H1 (cell line): ENCODE data around the gene SERPINB1. TPM values are rescaled to one million over a fixed set of nuclear protein-coding genes. Genes with fewer than 3 reads are reported as not detected.

Experiments used
- CTCF ChIA-PET: fragments of 300-600 bp; sonication (Branson Sonifier 250); formaldehyde crosslinking; loops from one replicate; lab custom pipeline; 2021; ENCODE audit not compliant: partially characterized antibody; lab: Charles Lee
- POLR2A ChIA-PET: fragments of 300-600 bp; sonication (Branson Sonifier 250); formaldehyde crosslinking; loops from one replicate; lab custom pipeline; 2021; ENCODE audit warnings: inconsistent platforms; ENCODE audit not compliant: partially characterized antibody; lab: Charles Lee
- DNase-seq, 2 experiments: peaks; one replicate each; pipeline versions ENCODE4 v3.0.0 to v3.0.0-alpha.2; 2010 to 2022; ENCODE audit warnings: low spot score in 2 of 2, low read depth in 1 of 2, mixed read lengths in 1 of 2
- FAIRE-seq: peaks from 2 replicates; lab custom pipeline; 2011; peaks lifted over from hg19 to GRCh38; lab: Jason Lieb, UNC
- H2AFZ ChIP-seq: 2 replicates; pipeline ENCODE4 v1.8.1; 2012; ENCODE audit warnings: low read length, inconsistent platforms
- H2AK5ac ChIP-seq: 2 replicates; pipeline ENCODE4 v1.6.1; 2013; ENCODE audit warnings: low read depth, low read length
- H2BK120ac ChIP-seq: replicated peaks from 2 replicates; pipeline ENCODE3; 2013; ENCODE audit warnings: low read depth, low read length, inconsistent platforms
- H2BK12ac ChIP-seq: 2 replicates; pipeline ENCODE4 v1.6.1; 2013; ENCODE audit warnings: low read depth, low read length
- H2BK15ac ChIP-seq: 2 replicates; pipeline ENCODE4 v1.6.1; 2013; ENCODE audit warnings: low read length
- H2BK20ac ChIP-seq: 2 replicates; pipeline ENCODE4 v1.6.1; 2013; ENCODE audit warnings: low read length
- H2BK5ac ChIP-seq: 2 replicates; pipeline ENCODE4 v1.6.1; 2013; ENCODE audit warnings: low read depth, low read length
- H3K14ac ChIP-seq: 2 replicates; pipeline ENCODE4 v1.6.1; 2013; ENCODE audit warnings: inconsistent platforms; ENCODE audit not compliant: insufficient read length
- H3K18ac ChIP-seq: 2 replicates; pipeline ENCODE4 v1.6.1; 2013; ENCODE audit warnings: low read length; ENCODE audit errors: extremely low read depth
- H3K23ac ChIP-seq: 2 replicates; pipeline ENCODE4 v1.6.1; 2013; ENCODE audit warnings: inconsistent platforms; ENCODE audit not compliant: insufficient read length
- H3K23me2 ChIP-seq: 2 replicates; pipeline ENCODE4 v1.6.1; 2013; ENCODE audit warnings: low read depth, low read length
- H3K27ac ChIP-seq: 2 replicates; pipeline ENCODE4 v1.6.1; 2011; ENCODE audit warnings: low read depth, low read length, inconsistent platforms
- H3K27me3 ChIP-seq, 4 experiments: replicated peaks in 1 of 4; 1 replicate in 1 of 4; 2 replicates in 3 of 4; pipeline versions ENCODE4 v1.6.1 to v1.8.1; 2011 to 2013; ENCODE audit warnings: low read length in 3 of 4, mild to moderate bottlenecking in 3 of 4, inconsistent platforms in 2 of 4, mixed read lengths in 2 of 4, moderate library complexity in 1 of 4; ENCODE audit not compliant: control insufficient read depth in 3 of 4, insufficient read depth in 3 of 4; ENCODE audit errors: extremely low read depth in 1 of 4
- H3K36me3 ChIP-seq, 4 experiments: 2 replicates each; pipeline versions ENCODE4 v1.6.1 to v1.8.1; 2011 to 2013; ENCODE audit warnings: mild to moderate bottlenecking in 4 of 4, low read length in 3 of 4, moderate library complexity in 2 of 4, control low read depth in 1 of 4, inconsistent platforms in 1 of 4; ENCODE audit not compliant: insufficient read depth in 4 of 4, control insufficient read depth in 2 of 4
- H3K4ac ChIP-seq: replicated peaks from 2 replicates; pipeline ENCODE3; 2013; ENCODE audit warnings: low read length, low read depth, mixed read lengths, inconsistent platforms; ENCODE audit not compliant: insufficient read length
- H3K4me1 ChIP-seq, 4 experiments: replicated peaks in 1 of 4; 1 replicate in 1 of 4; 2 replicates in 3 of 4; pipeline versions ENCODE4 v1.6.1 to v1.8.1; 2011 to 2013; ENCODE audit warnings: low read length in 3 of 4, inconsistent platforms in 2 of 4, mixed read lengths in 1 of 4; ENCODE audit not compliant: insufficient read depth in 4 of 4, control insufficient read depth in 3 of 4
- H3K4me2 ChIP-seq, 2 experiments: 2 replicates each; pipeline versions ENCODE4 v1.6.1 to v1.8.1; 2011 to 2013; ENCODE audit warnings: low read depth in 2 of 2, low read length in 2 of 2, control low read depth in 1 of 2, inconsistent platforms in 1 of 2, mild to moderate bottlenecking in 1 of 2; ENCODE audit not compliant: insufficient read depth in 1 of 2
- H3K4me3 ChIP-seq, 4 experiments: fragments of 200-600, 300-600 bp in 1 of 4; sonication (generic), shearing (Covaris generic), sonication (Bioruptor Twin) in 1 of 4; 2 replicates each; pipeline versions ENCODE4 v1.5.1 to v1.8.1; 2011 to 2016; ENCODE audit warnings: low read length in 4 of 4, low read depth in 3 of 4, control low read depth in 2 of 4, inconsistent platforms in 2 of 4, mild to moderate bottlenecking in 2 of 4, mixed read lengths in 1 of 4, moderate library complexity in 1 of 4; ENCODE audit not compliant: insufficient read depth in 2 of 4; ENCODE audit errors: extremely low read depth in 1 of 4
- H3K56ac ChIP-seq: replicated peaks from 2 replicates; pipeline ENCODE3; 2013; ENCODE audit warnings: low read depth, mild to moderate bottlenecking, mixed read lengths, low read length, inconsistent platforms; ENCODE audit not compliant: insufficient read length
- H3K79me1 ChIP-seq: 2 replicates; pipeline ENCODE4 v1.6.1; 2013; ENCODE audit warnings: low read depth, low read length, control low read depth
- H3K79me2 ChIP-seq, 2 experiments: 2 replicates each; pipeline versions ENCODE4 v1.6.1 to v1.8.1; 2012 to 2013; ENCODE audit warnings: low read length in 2 of 2, mild to moderate bottlenecking in 2 of 2, inconsistent platforms in 1 of 2; ENCODE audit not compliant: insufficient read depth in 2 of 2, control insufficient read depth in 1 of 2
- H3K9ac ChIP-seq, 4 experiments: replicated peaks in 1 of 4; 1 replicate in 1 of 4; 2 replicates in 3 of 4; pipeline versions ENCODE4 v1.6.1 to v1.8.1; 2011 to 2013; ENCODE audit warnings: low read depth in 3 of 4, low read length in 3 of 4, control low read depth in 2 of 4, mild to moderate bottlenecking in 2 of 4, moderate library complexity in 2 of 4, inconsistent platforms in 1 of 4; ENCODE audit errors: extremely low read depth in 1 of 4
- H3K9me3 ChIP-seq, 2 experiments: 2 replicates each; pipeline versions ENCODE4 v1.6.1 to v1.8.1; 2012 to 2013; ENCODE audit warnings: mild to moderate bottlenecking in 2 of 2, moderate library complexity in 2 of 2, control low read depth in 1 of 2, inconsistent platforms in 1 of 2, low read depth in 1 of 2, low read length in 1 of 2, mixed read lengths in 1 of 2; ENCODE audit not compliant: insufficient read depth in 2 of 2
- H4K20me1 ChIP-seq, 2 experiments: replicated peaks in 1 of 2; 2 replicates each; pipeline versions ENCODE3 to v1.8.1; 2011 to 2013; ENCODE audit warnings: inconsistent platforms in 2 of 2, low read length in 2 of 2, mild to moderate bottlenecking in 1 of 2; ENCODE audit not compliant: insufficient read depth in 2 of 2, control insufficient read depth in 1 of 2
- H4K5ac ChIP-seq: 2 replicates; pipeline ENCODE4 v1.6.1; 2013; ENCODE audit warnings: low read length, low read depth, mixed read lengths, inconsistent platforms; ENCODE audit not compliant: insufficient read length
- H4K8ac ChIP-seq: 2 replicates; pipeline ENCODE4 v1.8.0; 2013; ENCODE audit warnings: mild to moderate bottlenecking, moderate library complexity, low read length, inconsistent platforms; ENCODE audit not compliant: insufficient read depth; ENCODE audit errors: extremely low read depth
- H4K91ac ChIP-seq: replicated peaks from 2 replicates; pipeline ENCODE3; 2013; ENCODE audit warnings: low read length, mixed read lengths, inconsistent platforms; ENCODE audit not compliant: insufficient read length
- BRCA1 ChIP-seq: IDR thresholded peaks from 2 replicates; pipeline ENCODE4 v1.6.1; 2012; ENCODE audit warnings: low read depth, low read length, improper control_type of control experiment
- CBX8 ChIP-seq: fragments of 300-800, 300-1000 bp; sonication (generic); IDR thresholded peaks from 2 replicates; pipeline ENCODE4 v1.7.1; 2016; ENCODE audit warnings: low read depth, low read length, borderline replicate concordance
- CREB1 ChIP-seq: IDR thresholded peaks from 2 replicates; pipeline ENCODE4 v1.6.1; 2012; ENCODE audit warnings: inconsistent platforms
- CTBP2 ChIP-seq: IDR thresholded peaks from 2 replicates; pipeline ENCODE4 v1.7.0; 2011; ENCODE audit warnings: borderline replicate concordance, mild to moderate bottlenecking, moderate library complexity, mixed read lengths, low read length; ENCODE audit not compliant: insufficient read depth, insufficient read length
- EGR1 ChIP-seq: IDR thresholded peaks from 2 replicates; pipeline ENCODE4 v1.6.1; 2011; ENCODE audit warnings: low read depth, low read length, borderline replicate concordance
- GTF2F1 ChIP-seq: IDR thresholded peaks from 2 replicates; pipeline ENCODE4 v1.6.1; 2012; ENCODE audit warnings: low read depth, low read length, improper control_type of control experiment, borderline replicate concordance
- MAX ChIP-seq: IDR thresholded peaks from 2 replicates; pipeline ENCODE4 v1.6.1; 2012; ENCODE audit warnings: inconsistent platforms
- PHF8 ChIP-seq: fragments of 200-600 bp; sonication (generic); conservative IDR thresholded peaks from 2 replicates; pipeline ENCODE4 v1.7.1; 2012; ENCODE audit warnings: low read depth, mild to moderate bottlenecking, inconsistent platforms, low read length, moderate library complexity
- SIN3A ChIP-seq, 2 experiments: IDR thresholded peaks in 1 of 2; conservative IDR thresholded peaks in 1 of 2; 2 replicates each; pipeline ENCODE4 v1.6.1; 2011 to 2012; ENCODE audit warnings: low read length in 2 of 2, improper control_type of control experiment in 1 of 2, low read depth in 1 of 2, mild to moderate bottlenecking in 1 of 2
- YY1 ChIP-seq: IDR thresholded peaks from 2 replicates; pipeline ENCODE4 v1.6.1; 2011; ENCODE audit warnings: low read depth, mild to moderate bottlenecking, low read length
- WGBS, 2 experiments: shearing (Covaris generic) in 1 of 2; methylation state at CpG; one replicate each; pipeline versions ENCODE4 v1.1.6 to v1.1.7; 2013 to 2015; ENCODE audit warnings: low lambda C conversion rate in 2 of 2, mixed read lengths in 2 of 2, inconsistent platforms in 1 of 2, low coverage in 1 of 2, missing lambda C conversion rate in 1 of 2; ENCODE audit not compliant: insufficient replicate concordance in 2 of 2, insufficient coverage in 1 of 2, insufficient read length in 1 of 2; ENCODE audit errors: extremely low coverage in 1 of 2, missing lambda C conversion rate in 1 of 2; 5-methylcytosine and 5-hydroxymethylcytosine counted together
- polyA plus RNA-seq, 7 experiments: library from polyadenylated mRNA; depleted of rRNA in 3 of 7; stranded (reverse) in 5 of 7; unstranded in 2 of 7; fragments of >200 nt in 5 of 7; fragments of 200-250 nt in 2 of 7; gene quantifications; 1 replicate in 5 of 7; 2 replicates in 1 of 7; 4 replicates in 1 of 7; pipeline versions ENCODE4 v1.2.1 to v1.2.3, GENCODE V29; 2011 to 2013; ENCODE audit warnings: missing spikeins in 2 of 7, mixed read lengths in 2 of 7
- total RNA-seq: library from RNA; stranded (reverse); fragmentation: NEBNext Ultra II Directional; extraction: Animal tissue kit (Norgen Biotek cat#: 25700); gene quantifications from 2 replicates; pipeline ENCODE4 v1.2.1, GENCODE V29; 2021

SERPINB1 gene
- total and polyA plus RNA-seq, 2 of the 8 experiments (the other 6 are each of a cell fraction or from before 2014, with no cell fraction given), result 8.1 to 17.3 TPM

GRCh38 chr6:2872423-2873358 is 31.0 kb upstream of the SERPINB1 start:
- CTCF ChIA-PET, result interaction anchor here (1.3 to 1.5 kb wide), 2 partner anchors 28 to 60 kb away, joined by 3 to 5 read pairs; no protein-coding TSS in a partner anchor
- H3K36me3 ChIP-seq, result peaks cover 0 to 3% (median 0%) of the 10 kb centered on the region in 4 experiments; a peak in 1 of 8 replicates
- TF ChIP-seq GTF2F1 (no peak), BRCA1 (no peak), PHF8 (no peak), CBX8 (no peak), YY1 (no peak), CTBP2 (no peak), SIN3A (conservative IDR thresholded peaks at IDR 0.05 in 1 of 2, IDR thresholded peaks at IDR 0.05 in 1 of 2; ENCODE audit: low read depth in 1 of 2, low read length in 2 of 2) (no peak), MAX (no peak), EGR1 (no peak), CREB1 (no peak)

More at GRCh38 chr6:2872423-2873358, 31.0 kb upstream of the SERPINB1 start:
- Histone ChIP-seq H3K9ac (no peak overlapping the region), H2BK15ac (0 out of 2 replicates have a peak overlapping the region, but pooled peaks have one; percentile 54), H4K5ac (no peak overlapping the region), H3K4ac (peak overlapping the region; percentile 39), H2BK12ac (peak overlapping the region; percentile 85; the same call in 1 of the 2 replicates), H3K23me2 (peaks cover 8% of the 10 kb centered on the region), H3K56ac (no peak overlapping the region), H3K18ac (0 out of 2 replicates have a peak overlapping the region, but pooled peaks have one; percentile 34), H3K23ac (no peak overlapping the region), H4K20me1 (no peaks in the 10 kb centered on the region), H3K4me1 (peaks cover 13 to 24% (median 19%) of the 10 kb centered on the region in 4 experiments), H4K91ac (peak overlapping the region; percentile 48), H3K4me3 (no peak overlapping the region), H2BK120ac (no peak overlapping the region), H3K14ac (no peak overlapping the region), H2BK5ac (peak overlapping the region; percentile 26; the same call in 1 of the 2 replicates), H3K9me3 (no peaks in the 10 kb centered on the region), H2BK20ac (no peak overlapping the region; the same call in 1 of the 2 replicates), H2AK5ac (peak overlapping the region; percentile 18; the same call in 1 of the 2 replicates), H2AFZ (no peak overlapping the region), H3K79me2 (no peaks in the 10 kb centered on the region), H4K8ac (no peak overlapping the region), H3K4me2 (no peak overlapping the region), H3K79me1 (no peaks in the 10 kb centered on the region; the same call in 1 of the 2 replicates), H3K27me3 (peaks cover 0 to 7% (median 6%) of the 10 kb centered on the region in 4 experiments; a peak in 3 of 7 replicates), H3K27ac (no peak overlapping the region)
- POLR2A ChIA-PET, result interaction anchor here (0.6 to 1.3 kb wide), 2 partner anchors 22 to 55 kb away, joined by 3 to 5 read pairs; no protein-coding TSS in a partner anchor
- 88% methylated on average over 7 of the region's 7 CpGs; no CpG with 5 or more reads in 1 of the 2 experiments for WGBS, 2 experiments
- FAIRE-seq (no peak), DNase-seq (no peak)
